H1 (cell line): ENCODE data around the gene NAE1. TPM values are rescaled to one million over a fixed set of nuclear protein-coding genes. Genes with fewer than 3 reads are reported as not detected.

ENCODE experiments used
- CTCF ChIA-PET: fragments of 300-600 bp; sonication (Branson Sonifier 250); formaldehyde crosslinking; loops from one replicate; lab custom pipeline; 2021; ENCODE audit not compliant: partially characterized antibody; lab: Charles Lee
- POLR2A ChIA-PET: fragments of 300-600 bp; sonication (Branson Sonifier 250); formaldehyde crosslinking; loops from one replicate; lab custom pipeline; 2021; ENCODE audit warnings: inconsistent platforms; ENCODE audit not compliant: partially characterized antibody; lab: Charles Lee
- DNase-seq, 2 experiments: peaks; one replicate each; pipeline versions ENCODE4 v3.0.0 to v3.0.0-alpha.2; 2010 to 2022; ENCODE audit warnings: low spot score in 2 of 2, low read depth in 1 of 2, mixed read lengths in 1 of 2
- FAIRE-seq: peaks from 2 replicates; lab custom pipeline; 2011; peaks lifted over from hg19 to GRCh38; lab: Jason Lieb, UNC
- H2AFZ ChIP-seq: 2 replicates; pipeline ENCODE4 v1.8.1; 2012; ENCODE audit warnings: low read length, inconsistent platforms
- H2AK5ac ChIP-seq: 2 replicates; pipeline ENCODE4 v1.6.1; 2013; ENCODE audit warnings: low read depth, low read length
- H2BK120ac ChIP-seq: replicated peaks from 2 replicates; pipeline ENCODE3; 2013; ENCODE audit warnings: low read depth, low read length, inconsistent platforms
- H2BK12ac ChIP-seq: 2 replicates; pipeline ENCODE4 v1.6.1; 2013; ENCODE audit warnings: low read depth, low read length
- H2BK15ac ChIP-seq: 2 replicates; pipeline ENCODE4 v1.6.1; 2013; ENCODE audit warnings: low read length
- H2BK20ac ChIP-seq: 2 replicates; pipeline ENCODE4 v1.6.1; 2013; ENCODE audit warnings: low read length
- H2BK5ac ChIP-seq: 2 replicates; pipeline ENCODE4 v1.6.1; 2013; ENCODE audit warnings: low read depth, low read length
- H3K14ac ChIP-seq: 2 replicates; pipeline ENCODE4 v1.6.1; 2013; ENCODE audit warnings: inconsistent platforms; ENCODE audit not compliant: insufficient read length
- H3K18ac ChIP-seq: 2 replicates; pipeline ENCODE4 v1.6.1; 2013; ENCODE audit warnings: low read length; ENCODE audit errors: extremely low read depth
- H3K23ac ChIP-seq: 2 replicates; pipeline ENCODE4 v1.6.1; 2013; ENCODE audit warnings: inconsistent platforms; ENCODE audit not compliant: insufficient read length
- H3K23me2 ChIP-seq: 2 replicates; pipeline ENCODE4 v1.6.1; 2013; ENCODE audit warnings: low read depth, low read length
- H3K27ac ChIP-seq: 2 replicates; pipeline ENCODE4 v1.6.1; 2011; ENCODE audit warnings: low read depth, low read length, inconsistent platforms
- H3K27me3 ChIP-seq, 4 experiments: replicated peaks in 1 of 4; 1 replicate in 1 of 4; 2 replicates in 3 of 4; pipeline versions ENCODE4 v1.6.1 to v1.8.1; 2011 to 2013; ENCODE audit warnings: low read length in 3 of 4, mild to moderate bottlenecking in 3 of 4, inconsistent platforms in 2 of 4, mixed read lengths in 2 of 4, moderate library complexity in 1 of 4; ENCODE audit not compliant: control insufficient read depth in 3 of 4, insufficient read depth in 3 of 4; ENCODE audit errors: extremely low read depth in 1 of 4
- H3K36me3 ChIP-seq, 4 experiments: 2 replicates each; pipeline versions ENCODE4 v1.6.1 to v1.8.1; 2011 to 2013; ENCODE audit warnings: mild to moderate bottlenecking in 4 of 4, low read length in 3 of 4, moderate library complexity in 2 of 4, control low read depth in 1 of 4, inconsistent platforms in 1 of 4; ENCODE audit not compliant: insufficient read depth in 4 of 4, control insufficient read depth in 2 of 4
- H3K4ac ChIP-seq: replicated peaks from 2 replicates; pipeline ENCODE3; 2013; ENCODE audit warnings: low read length, low read depth, mixed read lengths, inconsistent platforms; ENCODE audit not compliant: insufficient read length
- H3K4me1 ChIP-seq, 4 experiments: replicated peaks in 1 of 4; 1 replicate in 1 of 4; 2 replicates in 3 of 4; pipeline versions ENCODE4 v1.6.1 to v1.8.1; 2011 to 2013; ENCODE audit warnings: low read length in 3 of 4, inconsistent platforms in 2 of 4, mixed read lengths in 1 of 4; ENCODE audit not compliant: insufficient read depth in 4 of 4, control insufficient read depth in 3 of 4
- H3K4me2 ChIP-seq, 2 experiments: 2 replicates each; pipeline versions ENCODE4 v1.6.1 to v1.8.1; 2011 to 2013; ENCODE audit warnings: low read depth in 2 of 2, low read length in 2 of 2, control low read depth in 1 of 2, inconsistent platforms in 1 of 2, mild to moderate bottlenecking in 1 of 2; ENCODE audit not compliant: insufficient read depth in 1 of 2
- H3K4me3 ChIP-seq, 4 experiments: fragments of 200-600, 300-600 bp in 1 of 4; sonication (generic), shearing (Covaris generic), sonication (Bioruptor Twin) in 1 of 4; 2 replicates each; pipeline versions ENCODE4 v1.5.1 to v1.8.1; 2011 to 2016; ENCODE audit warnings: low read length in 4 of 4, low read depth in 3 of 4, control low read depth in 2 of 4, inconsistent platforms in 2 of 4, mild to moderate bottlenecking in 2 of 4, mixed read lengths in 1 of 4, moderate library complexity in 1 of 4; ENCODE audit not compliant: insufficient read depth in 2 of 4; ENCODE audit errors: extremely low read depth in 1 of 4
- H3K56ac ChIP-seq: replicated peaks from 2 replicates; pipeline ENCODE3; 2013; ENCODE audit warnings: low read depth, mild to moderate bottlenecking, mixed read lengths, low read length, inconsistent platforms; ENCODE audit not compliant: insufficient read length
- H3K79me1 ChIP-seq: 2 replicates; pipeline ENCODE4 v1.6.1; 2013; ENCODE audit warnings: low read depth, low read length, control low read depth
- H3K79me2 ChIP-seq, 2 experiments: 2 replicates each; pipeline versions ENCODE4 v1.6.1 to v1.8.1; 2012 to 2013; ENCODE audit warnings: low read length in 2 of 2, mild to moderate bottlenecking in 2 of 2, inconsistent platforms in 1 of 2; ENCODE audit not compliant: insufficient read depth in 2 of 2, control insufficient read depth in 1 of 2
- H3K9ac ChIP-seq, 4 experiments: replicated peaks in 1 of 4; 1 replicate in 1 of 4; 2 replicates in 3 of 4; pipeline versions ENCODE4 v1.6.1 to v1.8.1; 2011 to 2013; ENCODE audit warnings: low read depth in 3 of 4, low read length in 3 of 4, control low read depth in 2 of 4, mild to moderate bottlenecking in 2 of 4, moderate library complexity in 2 of 4, inconsistent platforms in 1 of 4; ENCODE audit errors: extremely low read depth in 1 of 4
- H3K9me3 ChIP-seq, 2 experiments: 2 replicates each; pipeline versions ENCODE4 v1.6.1 to v1.8.1; 2012 to 2013; ENCODE audit warnings: mild to moderate bottlenecking in 2 of 2, moderate library complexity in 2 of 2, control low read depth in 1 of 2, inconsistent platforms in 1 of 2, low read depth in 1 of 2, low read length in 1 of 2, mixed read lengths in 1 of 2; ENCODE audit not compliant: insufficient read depth in 2 of 2
- H4K20me1 ChIP-seq, 2 experiments: replicated peaks in 1 of 2; 2 replicates each; pipeline versions ENCODE3 to v1.8.1; 2011 to 2013; ENCODE audit warnings: inconsistent platforms in 2 of 2, low read length in 2 of 2, mild to moderate bottlenecking in 1 of 2; ENCODE audit not compliant: insufficient read depth in 2 of 2, control insufficient read depth in 1 of 2
- H4K5ac ChIP-seq: 2 replicates; pipeline ENCODE4 v1.6.1; 2013; ENCODE audit warnings: low read length, low read depth, mixed read lengths, inconsistent platforms; ENCODE audit not compliant: insufficient read length
- H4K8ac ChIP-seq: 2 replicates; pipeline ENCODE4 v1.8.0; 2013; ENCODE audit warnings: mild to moderate bottlenecking, moderate library complexity, low read length, inconsistent platforms; ENCODE audit not compliant: insufficient read depth; ENCODE audit errors: extremely low read depth
- H4K91ac ChIP-seq: replicated peaks from 2 replicates; pipeline ENCODE3; 2013; ENCODE audit warnings: low read length, mixed read lengths, inconsistent platforms; ENCODE audit not compliant: insufficient read length
- BCL11A ChIP-seq, 2 experiments: IDR thresholded peaks; one replicate each; pipeline ENCODE4 v1.6.1; 2011; ENCODE audit warnings: low read depth in 2 of 2, low read length in 2 of 2, mild to moderate bottlenecking in 2 of 2
- BRCA1 ChIP-seq: IDR thresholded peaks from 2 replicates; pipeline ENCODE4 v1.6.1; 2012; ENCODE audit warnings: low read depth, low read length, improper control_type of control experiment
- EP300 ChIP-seq, 2 experiments: IDR thresholded peaks; 1 replicate in 1 of 2; 2 replicates in 1 of 2; pipeline ENCODE4 v1.6.1; 2011 to 2012; ENCODE audit warnings: low read depth in 2 of 2, low read length in 2 of 2, mild to moderate bottlenecking in 2 of 2, borderline replicate concordance in 1 of 2, inconsistent platforms in 1 of 2, moderate library complexity in 1 of 2
- GTF2F1 ChIP-seq: IDR thresholded peaks from 2 replicates; pipeline ENCODE4 v1.6.1; 2012; ENCODE audit warnings: low read depth, low read length, improper control_type of control experiment, borderline replicate concordance
- JUND ChIP-seq: IDR thresholded peaks from 2 replicates; pipeline ENCODE4 v1.6.1; 2011; ENCODE audit warnings: mild to moderate bottlenecking, improper control_type of control experiment, low read length
- PHF8 ChIP-seq: fragments of 200-600 bp; sonication (generic); conservative IDR thresholded peaks from 2 replicates; pipeline ENCODE4 v1.7.1; 2012; ENCODE audit warnings: low read depth, mild to moderate bottlenecking, inconsistent platforms, low read length, moderate library complexity
- POU5F1 ChIP-seq: IDR thresholded peaks from 2 replicates; pipeline ENCODE4 v1.6.1; 2011; ENCODE audit warnings: low read depth, mild to moderate bottlenecking, low read length, moderate library complexity
- RAD21 ChIP-seq, 2 experiments: IDR thresholded peaks in 1 of 2; conservative IDR thresholded peaks in 1 of 2; 2 replicates each; pipeline ENCODE4 v1.6.1; 2011; ENCODE audit warnings: low read depth in 2 of 2, low read length in 2 of 2, improper control_type of control experiment in 1 of 2, inconsistent platforms in 1 of 2, mild to moderate bottlenecking in 1 of 2, moderate library complexity in 1 of 2
- SIN3A ChIP-seq, 2 experiments: IDR thresholded peaks in 1 of 2; conservative IDR thresholded peaks in 1 of 2; 2 replicates each; pipeline ENCODE4 v1.6.1; 2011 to 2012; ENCODE audit warnings: low read length in 2 of 2, improper control_type of control experiment in 1 of 2, low read depth in 1 of 2, mild to moderate bottlenecking in 1 of 2
- SP1 ChIP-seq: IDR thresholded peaks from 2 replicates; pipeline ENCODE4 v1.6.1; 2011; ENCODE audit warnings: low read depth, low read length
- SRF ChIP-seq: IDR thresholded peaks from 2 replicates; pipeline ENCODE4 v1.6.1; 2011; ENCODE audit warnings: mild to moderate bottlenecking, low read depth, low read length, moderate library complexity
- SUZ12 ChIP-seq: fragments of 200-600 bp; sonication (generic); IDR thresholded peaks from 2 replicates; pipeline ENCODE4 v1.6.1; 2012; ENCODE audit warnings: mild to moderate bottlenecking, inconsistent platforms, low read length, moderate library complexity, mixed read lengths
- TAF7 ChIP-seq: optimal IDR thresholded peaks from 2 replicates; pipeline ENCODE3; 2011; ENCODE audit warnings: low read depth, mild to moderate bottlenecking, inconsistent platforms, low read length, moderate library complexity, borderline replicate concordance
- WGBS, 2 experiments: shearing (Covaris generic) in 1 of 2; methylation state at CpG; one replicate each; pipeline versions ENCODE4 v1.1.6 to v1.1.7; 2013 to 2015; ENCODE audit warnings: low lambda C conversion rate in 2 of 2, mixed read lengths in 2 of 2, inconsistent platforms in 1 of 2, low coverage in 1 of 2, missing lambda C conversion rate in 1 of 2; ENCODE audit not compliant: insufficient replicate concordance in 2 of 2, insufficient coverage in 1 of 2, insufficient read length in 1 of 2; ENCODE audit errors: extremely low coverage in 1 of 2, missing lambda C conversion rate in 1 of 2; 5-methylcytosine and 5-hydroxymethylcytosine counted together
- polyA plus RNA-seq, 7 experiments: library from polyadenylated mRNA; depleted of rRNA in 3 of 7; stranded (reverse) in 5 of 7; unstranded in 2 of 7; fragments of >200 nt in 5 of 7; fragments of 200-250 nt in 2 of 7; gene quantifications; 1 replicate in 5 of 7; 2 replicates in 1 of 7; 4 replicates in 1 of 7; pipeline versions ENCODE4 v1.2.1 to v1.2.3, GENCODE V29; 2011 to 2013; ENCODE audit warnings: missing spikeins in 2 of 7, mixed read lengths in 2 of 7
- total RNA-seq: library from RNA; stranded (reverse); fragmentation: NEBNext Ultra II Directional; extraction: Animal tissue kit (Norgen Biotek cat#: 25700); gene quantifications from 2 replicates; pipeline ENCODE4 v1.2.1, GENCODE V29; 2021

Gene NAE1
- total and polyA plus RNA-seq, 2 of the 8 experiments (the other 6 are each of a cell fraction or from before 2014, with no cell fraction given): 66.6 to 155 TPM

DNA sequence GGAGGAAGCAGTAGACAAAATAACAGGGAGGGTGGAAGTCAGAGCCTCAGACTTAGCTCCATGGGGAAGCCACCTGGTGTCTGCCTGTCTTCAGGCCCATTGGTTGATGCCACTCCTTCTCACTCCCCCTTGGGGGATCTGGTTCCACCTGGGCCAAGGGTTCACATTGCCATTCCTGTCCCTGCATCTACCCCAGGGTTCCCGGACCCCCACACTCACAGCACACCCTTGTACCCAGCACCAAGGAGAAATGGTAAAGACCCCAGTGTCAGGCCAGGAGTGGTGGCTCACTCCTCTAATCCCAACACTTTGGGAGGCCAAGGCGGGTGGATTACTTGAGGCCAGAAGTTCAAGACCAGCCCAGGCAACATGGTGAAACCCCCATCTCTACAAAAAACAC, 12.4 kb upstream of the NAE1 start:
- Histone ChIP-seq H2AFZ (no peak overlapping the region), H2BK120ac (no peak overlapping the region), H3K18ac (no peak overlapping the region), H4K8ac (no peak overlapping the region), H2BK15ac (0 out of 2 replicates have a peak overlapping the region, but pooled peaks have one; percentile 23), H3K4me3 (no peak overlapping the region), H3K14ac (no peak overlapping the region), H3K9ac (no peak overlapping the region), H3K56ac (no peak overlapping the region), H2BK5ac (no peak overlapping the region), H3K4me2 (no peak overlapping the region; a peak in 1 of 4 replicates), H3K27ac (no peak overlapping the region), H3K79me2 (no peaks in the 10 kb centered on the region), H3K36me3 (no peaks in the 10 kb centered on the region), H3K4ac (no peak overlapping the region), H2BK12ac (no peak overlapping the region), H3K27me3 (peaks cover 14 to 45% (median 36%) of the 10 kb centered on the region in 4 experiments), H3K23ac (no peak overlapping the region), H4K5ac (no peak overlapping the region), H2BK20ac (no peak overlapping the region), H3K4me1 (peaks cover 0 to 2% (median 0%) of the 10 kb centered on the region in 4 experiments; a peak in 3 of 7 replicates), H4K20me1 (peaks cover 0 to 3% of the 10 kb centered on the region in 2 experiments), H4K91ac (no peak overlapping the region), H2AK5ac (no peak overlapping the region), H3K79me1 (no peaks in the 10 kb centered on the region), H3K9me3 (no peaks in the 10 kb centered on the region), H3K23me2 (peaks cover 12% of the 10 kb centered on the region)
- CTCF ChIA-PET: interaction anchor here (0.9 to 13.4 kb wide), 5 partner anchors 11 to 192 kb away, joined by 4 to 162 read pairs (median 6); partner anchors contain the start of gene NAE1
- 82% methylated on average over 2 of the region's 2 CpGs; no CpG with 5 or more reads in 1 of the 2 experiments for WGBS, 2 experiments
- POLR2A ChIA-PET: interaction anchor here (1.0 to 3.3 kb wide), 3 partner anchors 13 to 22 kb away, joined by 3 to 26 read pairs (median 5); partner anchors contain the start of gene NAE1
- FAIRE-seq (no peak), DNase-seq (no peak)
- TF ChIP-seq TAF7 (no peak), JUND (no peak), RAD21 (IDR thresholded peaks at IDR 0.05 in 1 of 2, conservative IDR thresholded peaks at IDR 0.05 in 1 of 2; ENCODE audit: low read depth in 2 of 2, low read length in 2 of 2) (no peak), PHF8 (no peak), SRF (no peak), BRCA1 (no peak), GTF2F1 (no peak), EP300 (IDR thresholded peaks at IDR 0.05; ENCODE audit: borderline replicate concordance in 1 of 2, low read depth in 2 of 2, low read length in 2 of 2) (no peak), SUZ12 (no peak), SIN3A (conservative IDR thresholded peaks at IDR 0.05 in 1 of 2, IDR thresholded peaks at IDR 0.05 in 1 of 2; ENCODE audit: low read depth in 1 of 2, low read length in 2 of 2) (no peak), BCL11A (IDR thresholded peaks at IDR 0.05; ENCODE audit: low read depth in 2 of 2, low read length in 2 of 2) (no peak), POU5F1 (no peak), SP1 (no peak)
